ENCODE data around the gene FOXP1. TPM values are rescaled to one million over a fixed set of nuclear protein-coding genes. Genes with fewer than 3 reads are reported as not detected.

Gene FOXP1
- total and polyA plus RNA-seq, 12 donors: 4.8 to 56.0 (median 43.8) TPM

DNA sequence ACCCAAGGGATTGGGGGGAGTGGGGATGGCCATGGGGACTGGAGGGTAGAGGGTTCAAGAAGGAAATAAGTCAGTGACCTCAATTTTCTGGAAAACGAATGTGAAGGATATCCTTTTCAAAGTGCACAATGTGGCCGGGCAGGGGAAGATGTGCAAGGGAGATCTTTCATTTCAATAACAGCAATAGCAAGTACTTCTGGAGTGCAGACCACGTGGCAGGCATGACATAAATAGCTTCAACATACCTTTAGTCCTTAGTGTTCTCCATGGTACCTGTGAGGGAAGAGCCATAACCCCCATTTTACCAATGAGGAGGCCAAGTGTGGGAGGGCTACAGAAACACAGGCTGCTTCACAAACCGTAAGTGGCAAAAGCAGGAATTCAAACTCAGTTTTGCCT lies 138.7 kb downstream of the FOXP1 start:
- H3K27ac ChIP-seq: peak overlapping the region; percentile 10 to 89 (median 60)
- DNase-seq (no peak), ATAC-seq (peak in 1 of 8 donors; percentile 8)
- H3K4me3 ChIP-seq: peak overlapping the region in 1 of 10 donors; percentile 12
- no peaks in the 10 kb centered on the region for H3K27me3 ChIP-seq
- H3K36me3 ChIP-seq: no peaks in the 10 kb centered on the region
- H3K9me3 ChIP-seq: no peaks in the 10 kb centered on the region
- TF ChIP-seq, protein P1, sequence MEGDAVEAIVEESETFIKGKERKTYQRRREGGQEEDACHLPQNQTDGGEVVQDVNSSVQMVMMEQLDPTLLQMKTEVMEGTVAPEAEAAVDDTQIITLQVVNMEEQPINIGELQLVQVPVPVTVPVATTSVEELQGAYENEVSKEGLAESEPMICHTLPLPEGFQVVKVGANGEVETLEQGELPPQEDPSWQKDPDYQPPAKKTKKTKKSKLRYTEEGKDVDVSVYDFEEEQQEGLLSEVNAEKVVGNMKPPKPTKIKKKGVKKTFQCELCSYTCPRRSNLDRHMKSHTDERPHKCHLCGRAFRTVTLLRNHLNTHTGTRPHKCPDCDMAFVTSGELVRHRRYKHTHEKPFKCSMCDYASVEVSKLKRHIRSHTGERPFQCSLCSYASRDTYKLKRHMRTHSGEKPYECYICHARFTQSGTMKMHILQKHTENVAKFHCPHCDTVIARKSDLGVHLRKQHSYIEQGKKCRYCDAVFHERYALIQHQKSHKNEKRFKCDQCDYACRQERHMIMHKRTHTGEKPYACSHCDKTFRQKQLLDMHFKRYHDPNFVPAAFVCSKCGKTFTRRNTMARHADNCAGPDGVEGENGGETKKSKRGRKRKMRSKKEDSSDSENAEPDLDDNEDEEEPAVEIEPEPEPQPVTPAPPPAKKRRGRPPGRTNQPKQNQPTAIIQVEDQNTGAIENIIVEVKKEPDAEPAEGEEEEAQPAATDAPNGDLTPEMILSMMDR (IDR thresholded peaks at IDR 0.05): no peak
- H3K4me1 ChIP-seq: peaks cover 4 to 90% (median 54%) of the 10 kb centered on the region in 9 donors
- 56 to 63% methylated on average over 4 of the region's 4 CpGs for WGBS, 2 donors
- intact Hi-C loops (cut with DNase I): loop anchor here in 1 of 10 donors (10.0 kb wide), 1 partner anchor 140 kb away; the partner anchor contains the start of gene FOXP1

DNA sequence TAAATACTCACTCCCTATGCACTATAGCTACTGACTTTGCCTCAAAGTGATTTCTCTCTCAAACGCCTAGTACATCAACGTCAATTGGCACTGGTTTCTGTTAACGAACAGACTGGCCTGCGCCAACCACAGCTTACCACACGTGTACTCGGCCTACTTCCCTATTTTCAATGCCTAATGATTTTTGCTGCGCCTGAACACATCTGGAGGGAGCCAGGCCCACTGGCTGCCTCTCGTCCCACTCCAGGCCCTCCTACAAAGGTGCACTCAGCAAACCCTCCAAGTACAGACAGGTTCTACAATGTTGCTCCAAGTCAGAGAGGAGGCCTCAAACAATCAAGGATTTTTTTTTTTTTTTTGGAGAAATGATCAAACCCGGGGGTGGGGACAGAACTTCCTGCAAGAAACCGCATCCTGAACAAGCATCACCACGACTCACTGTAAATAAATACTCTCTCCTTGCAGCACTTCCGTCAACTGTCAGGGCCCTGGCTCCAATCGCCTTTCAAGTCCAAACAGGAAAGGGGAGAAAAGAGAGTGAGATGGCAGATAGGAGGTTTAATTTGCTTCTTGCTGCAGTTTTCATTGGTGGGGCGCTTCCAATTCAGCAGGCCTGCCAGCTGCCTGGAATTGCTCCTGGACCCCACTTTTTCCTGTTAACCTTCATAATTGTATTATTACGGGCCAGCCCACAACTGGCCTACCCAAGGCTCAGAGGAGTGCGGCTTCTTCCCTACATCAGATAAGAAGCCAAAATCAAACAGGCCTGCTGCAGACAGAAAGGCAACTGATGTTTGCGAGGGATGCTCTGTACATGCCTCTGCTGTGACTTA lies 139.3 kb downstream of the FOXP1 start:
- ATAC-seq: peak; percentile 46 to 85 (median 73)
- intact Hi-C loops (cut with DNase I): loop anchor here in 1 of 10 donors (10.0 kb wide), 1 partner anchor 141 kb away; the partner anchor contains the start of gene FOXP1
- 64 to 69% methylated on average over 17 of the region's 17 CpGs for WGBS, 2 donors
- Histone ChIP-seq H3K27ac (peak overlapping the region; percentile 10 to 89 (median 60)), H3K4me1 (peaks cover 4 to 90% (median 50%) of the 10 kb centered on the region in 9 donors), H3K27me3 (no peaks in the 10 kb centered on the region), H3K36me3 (no peaks in the 10 kb centered on the region), H3K9me3 (no peaks in the 10 kb centered on the region), H3K4me3 (peak overlapping the region in 1 of 10 donors; percentile 12)
- DNase-seq: peak in 1 of 2 donors; percentile 47
- TF ChIP-seq, protein P1 (IDR thresholded peaks at IDR 0.05): no peak

DNA sequence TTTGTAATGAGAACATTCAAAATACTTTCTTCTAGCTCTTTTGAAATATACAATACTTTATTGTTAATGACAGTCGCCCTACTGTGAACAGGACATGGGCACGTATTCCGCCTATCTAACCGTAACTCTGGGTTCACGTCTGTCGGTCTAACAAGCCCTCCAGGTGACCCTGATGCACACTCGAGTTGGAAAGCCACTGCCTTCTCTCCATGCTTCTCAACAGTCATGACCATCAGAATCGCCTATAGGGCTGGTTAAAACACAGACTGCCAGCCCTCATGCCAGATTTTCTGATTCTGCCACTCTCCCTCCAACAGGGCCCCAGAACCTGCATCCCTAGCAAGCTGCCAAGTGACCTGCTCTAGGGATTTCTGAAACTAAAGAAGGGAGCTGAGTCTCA lies 140.2 kb downstream of the FOXP1 start:
- no peak overlapping the region for H3K4me3 ChIP-seq
- peaks cover 4 to 99% (median 51%) of the 10 kb centered on the region in 9 donors for H3K4me1 ChIP-seq
- no peaks in the 10 kb centered on the region for H3K36me3 ChIP-seq
- intact Hi-C loops (cut with DNase I): loop anchor here in 1 of 10 donors (10.0 kb wide), 1 partner anchor 141 kb away; the partner anchor contains the start of gene FOXP1
- H3K27me3 ChIP-seq: no peaks in the 10 kb centered on the region
- WGBS, 2 donors: 96 to 98% methylated on average over 8 of the region's 8 CpGs
- peak overlapping the region in 9 of 10 donors; percentile 15 to 89 (median 61) for H3K27ac ChIP-seq
- TF ChIP-seq, protein P1 (IDR thresholded peaks at IDR 0.05): no peak
- ATAC-seq (no peak), DNase-seq (no peak)
- no peaks in the 10 kb centered on the region for H3K9me3 ChIP-seq

DNA sequence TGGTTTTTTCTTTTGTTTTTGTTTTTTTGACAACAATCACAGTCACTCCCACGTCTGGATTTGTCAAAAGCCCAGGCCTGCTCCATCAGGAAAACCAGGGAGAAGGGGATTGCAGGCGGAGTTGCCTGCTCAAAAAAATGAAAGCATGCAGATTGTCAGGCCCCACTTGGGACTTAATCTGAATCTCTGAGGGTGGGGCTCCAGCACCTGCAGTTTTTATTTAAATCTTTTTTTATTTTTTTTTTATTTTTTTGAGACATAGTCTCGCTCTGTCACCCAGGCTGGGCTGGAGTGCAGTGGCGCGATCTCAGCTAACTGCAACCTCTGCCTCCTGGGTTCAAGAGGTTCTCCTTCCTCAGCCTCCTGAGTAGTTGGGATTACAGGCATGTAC lies 140.9 kb downstream of the FOXP1 start:
- Histone ChIP-seq H3K27me3 (no peaks in the 10 kb centered on the region), H3K27ac (peak overlapping the region in 3 of 10 donors; percentile 67 to 89 (median 70)), H3K9me3 (no peaks in the 10 kb centered on the region), H3K36me3 (no peaks in the 10 kb centered on the region), H3K4me3 (no peak overlapping the region), H3K4me1 (peaks cover 4 to 94% (median 56%) of the 10 kb centered on the region in 9 donors)
- intact Hi-C loops (cut with DNase I): loop anchor here in 1 of 10 donors (10.0 kb wide), 1 partner anchor 142 kb away; the partner anchor contains the start of gene FOXP1
- no peak for ATAC-seq
- WGBS, 2 donors: 90 to 92% methylated on average over 5 of the region's 5 CpGs
- no peak for DNase-seq
- TF ChIP-seq, protein P1 (IDR thresholded peaks at IDR 0.05): no peak

Data from heart right ventricle (tissue), 16 donors.